ENCODE measurements around the gene ACTA2.

DNA sequence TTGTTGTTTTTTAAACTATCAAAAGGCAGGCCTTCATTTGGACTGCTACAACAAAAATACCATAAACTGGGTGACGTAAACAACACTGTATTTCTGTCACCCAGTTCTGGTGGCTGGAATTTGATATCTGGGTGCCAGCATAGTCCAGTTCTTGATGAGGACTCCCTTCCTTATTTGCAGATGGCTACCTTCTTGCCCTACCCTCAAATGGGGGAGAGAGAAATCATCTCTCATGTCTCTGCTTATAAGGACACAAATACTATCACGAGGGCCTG, 25.2 kb downstream of the ACTA2 start:
- TF ChIP-seq POLR2AphosphoS5 (IDR thresholded peaks at IDR 0.05; ENCODE audit: low read depth, low read length) (no peak), SIN3A (IDR thresholded peaks at IDR 0.05; ENCODE audit: borderline replicate concordance, insufficient read depth, low read length) (no peak), FOXP2 (optimal IDR thresholded peaks at IDR 0.05; ENCODE audit: borderline replicate concordance, extremely low read depth, extremely low read length, insufficient read depth) (no peak)
- TF ChIP-seq, protein P1, sequence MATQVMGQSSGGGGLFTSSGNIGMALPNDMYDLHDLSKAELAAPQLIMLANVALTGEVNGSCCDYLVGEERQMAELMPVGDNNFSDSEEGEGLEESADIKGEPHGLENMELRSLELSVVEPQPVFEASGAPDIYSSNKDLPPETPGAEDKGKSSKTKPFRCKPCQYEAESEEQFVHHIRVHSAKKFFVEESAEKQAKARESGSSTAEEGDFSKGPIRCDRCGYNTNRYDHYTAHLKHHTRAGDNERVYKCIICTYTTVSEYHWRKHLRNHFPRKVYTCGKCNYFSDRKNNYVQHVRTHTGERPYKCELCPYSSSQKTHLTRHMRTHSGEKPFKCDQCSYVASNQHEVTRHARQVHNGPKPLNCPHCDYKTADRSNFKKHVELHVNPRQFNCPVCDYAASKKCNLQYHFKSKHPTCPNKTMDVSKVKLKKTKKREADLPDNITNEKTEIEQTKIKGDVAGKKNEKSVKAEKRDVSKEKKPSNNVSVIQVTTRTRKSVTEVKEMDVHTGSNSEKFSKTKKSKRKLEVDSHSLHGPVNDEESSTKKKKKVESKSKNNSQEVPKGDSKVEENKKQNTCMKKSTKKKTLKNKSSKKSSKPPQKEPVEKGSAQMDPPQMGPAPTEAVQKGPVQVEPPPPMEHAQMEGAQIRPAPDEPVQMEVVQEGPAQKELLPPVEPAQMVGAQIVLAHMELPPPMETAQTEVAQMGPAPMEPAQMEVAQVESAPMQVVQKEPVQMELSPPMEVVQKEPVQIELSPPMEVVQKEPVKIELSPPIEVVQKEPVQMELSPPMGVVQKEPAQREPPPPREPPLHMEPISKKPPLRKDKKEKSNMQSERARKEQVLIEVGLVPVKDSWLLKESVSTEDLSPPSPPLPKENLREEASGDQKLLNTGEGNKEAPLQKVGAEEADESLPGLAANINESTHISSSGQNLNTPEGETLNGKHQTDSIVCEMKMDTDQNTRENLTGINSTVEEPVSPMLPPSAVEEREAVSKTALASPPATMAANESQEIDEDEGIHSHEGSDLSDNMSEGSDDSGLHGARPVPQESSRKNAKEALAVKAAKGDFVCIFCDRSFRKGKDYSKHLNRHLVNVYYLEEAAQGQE (IDR thresholded peaks at IDR 0.05; ENCODE audit: insufficient read depth in 1 of 2, low read depth in 2 of 2, low read length in 2 of 2): no peak

All from PFSK-1 (cell line).